ENCODE data around the gene PIGB.
A peak's percentile ranks its signal among the peaks of the same experiment; 100 is the strongest.
"Not testable (repeated sequence)": the region's sequence is repeated elsewhere in the genome, so short reads cannot be mapped to it uniquely, and the experiment has no call there.

Gene PIGB

DNA sequence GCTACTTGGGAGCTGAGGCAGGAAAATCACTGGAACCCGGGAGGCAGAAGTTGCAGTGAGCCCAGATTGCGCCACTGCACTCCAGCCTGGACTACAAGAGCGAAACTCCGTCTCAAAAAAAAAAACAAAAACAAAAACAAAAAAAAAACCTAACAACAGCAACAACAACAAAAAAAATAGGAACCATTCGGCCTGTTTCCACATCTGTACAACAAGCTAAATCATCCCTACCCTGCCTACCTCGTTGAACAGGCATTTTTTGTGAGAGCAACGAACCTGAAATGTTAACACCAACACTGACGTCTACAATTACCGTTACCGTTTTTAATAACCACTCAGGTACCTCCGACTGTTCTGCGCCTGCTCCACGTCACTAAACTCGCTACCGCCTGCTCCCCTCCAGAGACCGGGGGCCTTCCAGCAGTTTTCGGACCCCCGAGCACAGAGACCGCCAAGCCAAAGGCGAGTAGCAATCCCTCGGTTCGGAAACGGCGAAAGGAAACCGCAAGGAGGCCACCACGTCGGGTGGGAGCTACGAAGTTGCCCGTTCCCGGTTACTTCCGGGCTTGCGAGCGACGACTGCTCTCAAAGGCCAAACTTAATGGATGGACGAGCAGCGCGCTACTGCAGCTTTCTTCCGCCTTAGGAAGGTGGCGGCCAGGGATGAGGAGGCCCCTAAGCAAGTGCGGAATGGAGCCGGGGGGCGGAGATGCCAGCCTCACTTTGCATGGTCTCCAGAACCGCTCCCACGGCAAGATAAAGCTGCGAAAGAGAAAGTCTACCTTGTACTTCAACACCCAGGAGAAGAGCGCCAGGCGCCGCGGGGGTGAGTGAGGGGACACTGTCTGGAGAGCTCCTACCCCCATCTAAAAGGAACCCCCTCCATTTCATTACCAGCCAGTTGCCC is at the start of gene PIGB, which contains the start of gene PIGBOS1:
PIGB (plus strand) TSS at position 635 of the 907 bp plus-strand sequence; CDS start at position 664, 29 bp downstream.
PIGBOS1 (minus strand) TSS at position 536 of the 907 bp plus-strand sequence. CDS start 1,331 bp downstream, outside the sequence.
- FAIRE-seq: no peak

DNA sequence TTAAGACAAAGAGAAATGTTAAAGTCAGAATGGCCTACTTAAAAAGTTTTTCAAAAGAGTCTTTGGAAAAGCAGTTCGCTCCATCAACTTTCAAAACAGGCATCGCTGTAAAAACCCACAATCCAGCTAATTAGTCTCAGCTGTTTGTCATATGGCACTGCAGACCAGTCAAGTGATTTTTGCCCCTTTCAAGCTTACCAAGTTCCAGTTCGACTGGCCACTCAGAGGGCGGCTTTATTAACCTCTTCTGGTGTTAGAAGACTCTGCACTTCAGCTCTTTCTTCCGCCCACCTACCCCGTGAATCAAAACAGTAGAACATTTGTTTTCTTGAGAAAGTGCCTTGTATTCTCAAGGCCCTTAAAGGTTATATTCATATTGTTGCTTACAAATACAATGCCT is 48.7 kb upstream of the PIGB start:
- FAIRE-seq: no peak
- DNase-seq (ENCODE audit: low spot score): no peak

More for the DNA sequence above, at the start of gene PIGB, which contains the start of gene PIGBOS1:
- peak; percentile 89 for DNase-seq (ENCODE audit: low spot score)

DNA sequence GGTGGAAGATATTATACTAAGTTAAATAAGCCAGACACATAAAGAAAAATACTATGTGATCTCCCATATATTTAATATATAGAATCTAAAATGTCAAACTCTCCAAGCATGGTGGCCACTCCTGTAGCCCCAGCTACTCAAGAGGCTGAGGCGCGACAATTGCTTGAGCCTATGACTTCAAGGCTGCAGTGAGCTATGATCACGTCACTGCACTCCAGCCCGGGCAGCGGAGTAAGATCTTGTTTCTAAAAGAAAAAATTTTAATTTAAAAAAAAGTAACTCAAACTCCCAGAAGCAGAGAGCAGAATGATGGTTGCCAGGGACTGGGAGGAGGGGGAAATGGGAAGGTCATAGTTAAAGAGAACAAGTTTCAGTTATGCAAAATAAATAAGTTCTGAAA is 42.7 kb upstream of the PIGB start:
- DNase-seq (ENCODE audit: low spot score) (no peak), FAIRE-seq (no peak)

DNA sequence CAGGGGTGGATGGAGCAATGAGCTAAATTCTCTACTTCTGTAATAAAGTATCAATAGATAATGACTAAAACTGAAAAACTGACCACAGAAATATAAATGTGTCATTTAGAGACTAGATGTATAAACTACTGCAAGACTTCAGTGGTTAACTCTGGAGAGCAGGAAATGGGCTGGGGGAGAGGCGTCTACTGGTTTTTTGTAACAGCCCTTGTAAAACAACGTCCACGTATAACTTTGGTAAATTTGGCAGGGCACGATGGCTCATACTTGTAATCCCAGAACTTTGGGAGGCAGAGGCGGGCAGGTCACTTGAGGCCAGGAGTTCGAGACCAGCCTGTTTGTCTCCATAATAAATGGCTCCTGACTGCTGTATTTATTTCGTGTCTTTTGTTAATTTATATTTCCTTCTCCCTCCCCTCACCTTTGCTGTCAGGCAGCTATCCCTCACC is 41.9 kb upstream of the PIGB start:
- DNase-seq (ENCODE audit: low spot score) (no peak), FAIRE-seq (no peak)

DNA sequence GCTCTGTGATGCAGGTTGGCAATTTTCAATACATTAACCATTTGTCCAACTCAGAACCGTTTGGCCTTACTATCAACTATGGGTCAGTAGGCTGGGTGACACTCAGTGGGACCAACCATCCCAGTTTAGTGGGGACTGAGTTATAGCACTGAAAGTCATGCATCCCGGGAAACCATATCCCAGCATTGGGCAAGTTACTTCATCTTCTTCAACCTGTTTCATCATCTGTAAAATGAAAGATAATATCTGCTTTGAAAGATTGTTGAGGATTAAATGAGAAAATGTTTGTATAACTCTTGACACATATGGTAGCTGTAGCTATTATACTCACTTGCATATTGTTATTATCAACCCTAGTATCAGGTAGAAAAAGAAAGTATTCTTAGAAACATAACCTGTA is 41.3 kb upstream of the PIGB start:
- FAIRE-seq (no peak), DNase-seq (ENCODE audit: low spot score) (no peak)

DNA sequence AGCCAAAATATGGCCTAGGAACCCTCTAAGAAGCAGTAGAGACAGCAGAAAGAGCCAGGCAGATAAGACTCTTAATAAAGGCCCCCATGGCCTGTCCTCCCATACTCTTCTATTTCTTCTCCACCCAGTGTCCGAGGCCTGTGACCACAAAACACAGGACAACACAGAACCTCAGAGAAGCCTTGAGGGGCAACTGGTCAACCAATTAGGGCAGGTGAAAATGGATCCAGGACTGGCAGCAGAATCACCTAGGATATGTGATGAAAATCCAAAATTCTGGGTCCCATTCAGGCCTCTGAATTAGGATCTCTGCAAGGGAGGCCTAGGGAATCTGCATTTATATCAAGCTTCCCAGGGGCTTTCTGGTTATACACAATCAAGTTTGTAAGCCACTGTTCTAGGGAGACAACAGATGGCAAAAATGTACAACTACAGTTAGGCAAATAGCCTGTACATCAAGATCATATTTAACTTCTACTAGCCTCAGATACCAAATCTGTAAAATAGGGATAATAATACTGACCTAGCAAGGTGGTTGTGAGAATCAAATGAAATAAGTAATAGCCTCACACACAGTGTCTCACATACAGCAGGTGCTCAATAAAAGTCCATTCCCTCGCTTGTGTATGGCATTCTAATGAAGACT is 39.8 kb upstream of the PIGB start:
- DNase-seq (ENCODE audit: low spot score): no peak
- no peak for FAIRE-seq

DNA sequence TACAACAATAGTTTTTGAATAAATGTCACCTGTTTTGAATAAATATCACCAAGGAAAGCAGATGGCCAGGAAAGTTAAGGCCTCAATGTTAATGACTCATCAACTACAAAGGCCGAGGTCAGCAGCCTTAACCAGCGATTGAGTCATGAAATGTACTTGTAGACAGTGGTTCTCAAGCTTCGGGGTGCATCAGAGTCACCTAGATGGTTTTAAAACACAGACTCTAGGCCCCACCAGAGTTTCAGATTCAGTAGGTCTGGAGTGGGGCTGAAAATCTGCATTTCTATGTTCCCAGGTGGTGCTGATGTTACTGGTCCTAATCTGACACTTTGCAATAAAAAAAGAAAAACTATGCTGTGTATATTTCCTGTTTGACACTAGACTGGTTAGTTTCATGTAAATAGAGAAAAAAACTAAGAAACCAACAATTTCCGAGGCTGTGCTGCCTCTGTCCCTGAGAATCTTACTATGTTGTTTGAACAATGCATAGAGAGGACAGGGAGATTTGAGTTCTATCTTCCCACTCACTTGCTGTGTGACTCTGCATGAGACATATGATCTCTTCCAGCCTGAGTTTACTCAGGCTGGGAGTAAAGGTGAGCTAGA is 39.2 kb upstream of the PIGB start:
- DNase-seq (ENCODE audit: low spot score) (peak; percentile 54), FAIRE-seq (no peak)

DNA sequence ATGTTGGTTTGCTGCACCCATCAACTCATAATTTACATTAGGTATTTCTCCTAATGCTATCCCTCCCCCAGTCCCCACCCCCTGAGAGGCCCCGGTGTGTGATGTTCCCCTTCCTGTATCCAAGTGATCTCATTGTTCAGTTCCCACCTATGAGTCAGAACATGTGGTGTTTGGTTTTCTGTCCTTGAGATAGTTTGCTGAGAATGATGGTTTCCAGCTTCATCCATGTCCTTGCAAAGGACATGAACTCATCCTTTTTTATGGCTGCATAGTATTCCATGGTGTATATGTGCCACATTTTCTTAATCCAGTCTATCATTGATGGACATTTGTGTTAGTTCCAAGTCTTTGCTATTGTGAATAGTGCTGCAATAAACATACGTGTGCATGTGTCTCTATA is 38.4 kb upstream of the PIGB start:
- not testable (repeated sequence) for DNase-seq (ENCODE audit: low spot score); FAIRE-seq

DNA sequence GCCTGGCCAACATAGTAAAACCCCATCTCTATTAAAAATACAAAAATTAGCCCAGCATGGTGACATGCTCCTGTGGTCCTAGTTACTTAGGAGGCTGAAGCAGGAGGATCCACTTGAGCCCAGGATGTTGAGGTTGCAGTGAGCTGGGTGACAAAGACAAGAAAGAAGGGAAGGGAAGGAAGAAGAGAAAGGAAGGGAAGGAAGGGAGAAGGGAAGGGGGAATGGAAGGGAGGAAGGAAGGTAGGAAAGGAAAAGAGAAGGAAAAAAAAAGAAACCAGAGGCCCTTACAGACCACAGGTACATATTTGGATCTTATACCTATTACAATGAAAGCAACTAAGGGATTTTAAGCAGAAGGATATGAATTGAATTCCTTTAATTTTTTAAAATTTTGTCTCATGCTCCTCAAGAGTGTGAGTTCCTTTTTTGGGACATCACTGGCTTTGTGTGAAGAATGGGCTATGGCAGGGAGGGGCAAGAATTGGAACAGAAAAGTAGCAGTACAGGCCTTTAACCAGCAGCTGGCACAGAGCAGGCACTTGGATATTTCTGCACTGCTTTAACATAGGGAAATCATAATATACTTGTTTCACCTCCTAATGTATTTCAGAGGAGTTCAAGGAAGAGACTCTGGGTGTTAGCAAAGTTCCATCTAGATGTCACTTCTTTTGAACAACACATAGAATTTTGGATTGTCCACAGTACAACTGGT is 37.3 kb upstream of the PIGB start:
- FAIRE-seq (no peak), DNase-seq (ENCODE audit: low spot score) (no peak)

DNA sequence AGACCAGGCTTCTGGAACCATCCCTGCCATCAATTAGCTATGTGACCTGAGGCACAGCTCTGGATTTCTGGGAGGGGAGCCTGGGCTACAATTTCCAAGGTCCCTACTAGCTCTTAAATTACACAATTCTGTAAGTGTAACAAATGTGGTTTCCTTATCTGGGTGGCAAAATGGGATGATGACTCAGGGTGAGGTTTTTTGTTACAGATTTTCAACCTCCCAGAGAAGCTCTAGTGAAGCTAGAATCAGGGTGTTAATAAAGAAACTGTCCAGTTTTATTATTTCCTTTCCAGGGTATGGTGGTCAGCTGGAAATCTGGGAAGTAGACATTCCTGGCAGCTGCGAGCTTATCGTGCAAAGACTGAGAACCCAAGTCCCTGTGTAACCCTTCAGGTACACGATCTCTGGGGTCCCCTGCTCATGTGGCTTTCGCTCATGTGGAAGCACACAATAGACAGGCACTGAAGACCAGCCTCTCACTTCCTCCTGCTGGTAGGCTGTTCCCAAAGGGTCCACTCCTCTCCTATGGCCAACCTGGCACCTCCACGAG is 36.7 kb upstream of the PIGB start:
- DNase-seq (ENCODE audit: low spot score): peak; percentile 14

DNA sequence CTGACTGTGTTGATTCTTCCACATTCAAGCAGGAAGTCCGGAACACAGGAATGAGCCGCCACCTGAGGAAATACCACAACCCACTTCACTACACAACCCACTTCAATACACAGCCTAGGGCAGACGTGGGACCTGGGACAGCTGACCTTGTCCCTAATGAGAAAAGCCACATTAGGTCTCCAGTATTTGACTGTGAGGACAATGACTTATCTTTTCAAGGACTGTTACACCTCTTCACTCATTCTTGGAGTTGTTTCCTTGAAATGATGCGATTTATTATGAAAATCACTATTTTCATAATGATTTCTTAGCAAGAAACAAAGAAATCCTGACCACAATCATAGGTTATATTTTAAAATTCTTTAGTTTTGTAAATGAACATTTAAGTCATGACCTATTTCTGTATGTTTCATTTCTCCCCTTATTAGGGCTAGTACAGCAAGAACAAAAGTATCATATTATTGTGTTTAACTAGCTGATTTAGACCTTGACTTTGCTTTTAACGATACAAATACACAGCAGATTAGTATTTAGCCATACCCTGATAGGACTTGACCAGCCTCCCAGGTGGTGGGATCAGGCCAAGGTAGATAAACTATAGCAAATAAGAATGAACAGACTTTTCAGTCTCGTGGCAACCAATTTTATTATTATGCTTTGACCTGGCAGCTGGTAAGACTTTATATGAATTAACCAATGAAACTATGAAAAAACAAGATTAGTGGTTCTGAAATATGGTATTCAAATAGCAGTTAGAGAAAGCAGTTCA is 35.5 kb upstream of the PIGB start:
- DNase-seq (ENCODE audit: low spot score) (no peak), FAIRE-seq (no peak)

More for the DNA sequence above, 36.7 kb upstream of the PIGB start:
- no peak for FAIRE-seq

DNA sequence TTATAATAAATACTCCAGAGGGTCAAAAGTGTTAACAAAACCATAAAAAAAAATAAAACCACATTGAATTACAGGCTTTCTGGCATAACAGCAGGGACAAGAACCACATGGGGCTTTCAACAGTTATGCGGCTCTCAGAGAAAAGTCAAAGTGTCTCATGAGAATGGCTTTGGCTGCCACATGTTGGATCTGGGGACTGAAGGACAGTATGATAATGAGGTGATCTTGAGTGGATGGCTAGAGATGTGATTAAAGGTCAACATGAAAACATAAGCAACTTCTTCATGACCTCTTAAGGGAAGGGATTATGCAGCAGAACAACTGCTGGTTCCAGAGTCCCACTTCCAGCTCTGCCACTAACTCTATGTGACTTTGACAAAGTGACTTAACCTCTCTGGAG is 34.6 kb upstream of the PIGB start:
- FAIRE-seq: no peak
- no peak for DNase-seq (ENCODE audit: low spot score)

DNA sequence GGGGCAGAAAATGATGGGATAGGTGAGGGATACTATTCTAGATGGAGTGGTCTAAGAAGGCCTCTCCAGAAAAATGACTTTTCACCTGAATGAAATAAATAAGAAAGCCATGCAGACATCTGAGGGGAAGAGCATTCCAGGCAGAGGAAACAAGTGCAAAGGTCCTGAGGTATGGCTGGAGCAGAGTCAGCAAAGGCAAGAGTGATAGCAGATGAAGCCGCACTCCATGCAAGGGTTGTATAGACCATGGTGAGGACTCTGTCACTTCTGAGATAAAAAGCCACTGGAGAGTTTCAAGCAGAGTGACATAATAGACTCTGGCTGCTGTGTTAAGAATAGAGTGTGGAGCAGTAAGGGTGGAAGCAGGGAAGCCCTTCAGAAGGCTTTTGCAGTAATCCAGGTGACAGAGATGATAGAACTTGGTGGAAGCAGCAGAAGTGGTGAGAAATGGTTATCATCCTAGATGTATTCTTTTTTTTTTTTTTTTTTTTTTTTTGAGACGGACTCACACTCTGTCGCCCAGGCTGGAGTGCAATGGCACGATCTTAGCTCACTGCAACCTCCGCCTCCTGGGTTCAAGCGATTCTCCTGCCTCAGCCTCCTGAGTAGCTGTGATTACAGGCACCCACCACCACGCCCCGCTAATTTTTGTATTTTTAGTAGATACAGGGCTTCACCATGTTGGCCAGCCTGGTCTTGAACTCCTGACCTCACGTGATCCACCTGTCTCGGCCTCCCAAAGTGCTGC is 32.4 kb upstream of the PIGB start:
- FAIRE-seq; DNase-seq (ENCODE audit: low spot score): not testable (repeated sequence)

DNA sequence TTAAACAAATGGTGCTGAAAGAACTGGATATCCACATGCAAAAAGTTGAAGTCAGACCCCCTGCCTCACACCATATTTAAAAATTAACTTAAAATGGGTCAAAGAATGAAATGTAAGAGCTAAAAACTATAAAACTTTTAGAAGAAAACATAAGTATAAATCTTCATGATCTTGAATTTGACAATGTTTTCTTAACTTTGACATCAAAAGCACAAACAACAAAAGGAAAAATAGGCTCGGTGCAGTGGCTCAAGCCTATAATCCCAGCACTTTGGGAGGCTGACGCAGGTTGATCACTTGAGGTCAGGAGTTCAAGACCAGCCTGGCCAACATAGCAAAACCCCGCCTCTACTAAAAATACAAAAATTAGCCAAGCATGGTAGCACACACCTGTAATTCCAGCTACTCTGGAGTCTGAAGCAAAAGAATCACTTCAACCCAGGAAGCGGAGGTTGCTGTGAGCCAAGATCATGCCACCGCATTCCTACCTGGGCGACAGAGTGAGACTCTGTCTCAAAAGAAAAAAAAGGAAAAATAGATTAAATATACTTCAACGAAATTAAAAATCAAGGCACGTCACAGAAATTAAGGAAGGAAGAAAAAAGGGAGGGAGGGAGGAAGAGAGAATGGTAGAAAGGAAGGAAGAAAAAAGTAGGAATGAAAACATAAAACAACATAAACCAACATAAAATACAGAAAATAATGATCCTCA is 30.9 kb upstream of the PIGB start:
- DNase-seq (ENCODE audit: low spot score) (no peak), FAIRE-seq (no peak)

DNA sequence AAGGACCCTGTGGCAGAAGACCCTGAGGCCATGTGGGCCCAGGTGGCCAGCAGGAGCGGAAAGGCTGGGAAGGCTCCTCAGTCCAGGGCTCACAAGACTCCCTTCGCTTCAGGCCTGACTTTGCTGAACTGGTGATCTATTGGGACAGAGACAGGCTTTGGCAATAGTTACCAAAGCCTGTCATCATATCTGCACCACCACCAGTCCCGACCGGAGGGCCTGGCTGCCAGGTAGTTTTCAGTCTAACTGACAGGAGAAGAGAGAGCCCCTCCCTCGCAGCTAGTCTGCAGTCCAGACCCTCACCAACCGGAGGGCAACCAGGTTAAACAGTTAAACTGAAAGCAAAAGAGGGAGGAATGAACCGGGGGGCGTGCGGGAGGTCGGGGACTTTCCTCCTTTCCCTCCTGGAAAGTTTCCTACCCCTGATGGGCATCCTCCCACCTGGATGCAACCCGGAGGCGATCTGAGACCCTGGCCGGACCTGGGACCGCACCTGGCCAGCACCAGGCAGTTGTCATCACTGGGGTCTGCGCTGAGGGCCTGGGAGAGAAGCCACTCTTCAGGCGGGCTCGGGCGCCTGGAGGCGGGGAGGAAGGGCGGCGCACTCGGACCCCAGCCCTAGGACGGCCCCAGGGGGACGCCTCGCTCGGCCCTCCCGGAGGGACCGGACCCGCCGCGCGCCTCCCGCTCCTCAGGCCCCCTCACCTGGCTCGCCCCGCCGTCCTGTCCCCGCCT is 29.8 kb upstream of the PIGB start:
- no peak for FAIRE-seq
- peak; percentile 20 for DNase-seq (ENCODE audit: low spot score)

DNA sequence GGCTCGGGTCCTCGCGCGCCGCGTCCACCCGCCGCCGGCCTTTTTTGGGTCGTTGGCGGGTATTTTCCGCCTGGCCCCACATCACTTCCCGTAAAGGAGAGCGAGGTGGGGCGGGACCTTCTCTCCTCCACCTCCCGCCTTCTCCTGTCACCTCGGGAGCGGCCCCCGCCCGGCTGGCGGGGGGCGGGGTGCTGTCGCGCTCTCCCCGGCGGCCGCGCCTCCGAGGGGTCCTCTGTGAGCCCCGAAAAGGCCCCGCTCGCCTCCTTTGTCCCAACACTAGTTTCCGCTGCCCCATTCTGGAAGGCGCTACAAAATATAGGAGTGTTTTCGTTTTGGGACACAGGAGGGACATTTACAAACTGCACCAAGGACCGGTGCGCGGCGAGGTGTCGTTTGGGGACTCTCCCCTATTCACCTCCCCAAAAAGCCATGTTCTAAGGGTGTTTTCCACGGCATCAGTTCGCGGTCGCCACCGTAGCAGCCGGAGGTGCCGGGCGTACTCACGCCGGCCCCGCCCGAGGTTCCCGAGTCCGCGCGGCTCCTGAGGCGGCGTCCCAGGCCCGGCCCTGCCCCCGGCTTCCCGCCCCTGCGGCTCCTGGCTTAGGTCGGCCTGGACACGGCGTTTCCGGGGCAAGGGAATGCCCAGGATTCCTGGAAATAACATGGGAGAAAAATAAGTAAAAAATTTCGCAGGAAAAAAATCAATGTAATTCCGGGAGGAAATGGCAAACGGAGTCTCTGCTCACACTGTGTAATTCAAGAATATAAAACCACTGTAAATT is 29.1 kb upstream of the PIGB start, which contains the start of gene RAB27A:
RAB27A (minus strand) TSS at position 68 of the 782 bp plus-strand sequence. CDS start 54,879 bp downstream, outside the sequence.
- FAIRE-seq (no peak), DNase-seq (ENCODE audit: low spot score) (peak; percentile 69)

DNA sequence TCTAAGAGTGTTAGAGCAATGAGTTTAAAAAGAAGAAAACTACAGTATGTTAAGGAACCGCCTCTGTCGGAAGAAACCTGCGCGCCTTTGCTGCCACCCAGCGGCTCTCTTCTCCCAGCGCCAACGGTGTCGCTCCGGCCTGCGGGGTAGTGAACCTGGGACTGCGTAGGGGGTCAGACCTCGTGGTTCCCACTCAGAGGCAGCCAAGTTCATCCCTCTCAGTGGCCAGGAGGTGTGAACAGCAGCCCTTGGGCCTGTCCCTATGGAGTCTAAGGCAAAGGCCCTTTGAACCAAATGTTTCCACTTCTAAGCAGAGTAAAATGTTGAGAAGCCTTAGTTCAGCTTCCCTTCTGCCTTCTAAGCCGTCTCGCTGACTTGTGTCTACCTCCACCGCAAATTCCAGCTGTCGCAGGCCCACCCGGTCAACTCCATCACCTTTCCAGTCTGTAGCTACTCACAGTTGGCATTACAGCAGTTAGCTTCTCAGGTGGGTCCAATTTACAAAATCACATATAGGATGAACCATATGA is 28.4 kb upstream of the PIGB start:
- no peak for FAIRE-seq
- DNase-seq (ENCODE audit: low spot score): peak; percentile 75

Measured in urothelium cell line (cell line).